GM12865 (cell line): ENCODE measurements around the gene TICAM2.

Experiments
- DNase-seq: peaks from one replicate; pipeline ENCODE4 v3.0.0; 2010; ENCODE audit warnings: low read depth
- H3K4me3 ChIP-seq: 2 replicates; pipeline ENCODE4 v1.5.1; 2011; ENCODE audit warnings: mild to moderate bottlenecking, low read depth, low read length, control low read depth
- TF ChIP-seq, protein P1 (sequence below): IDR thresholded peaks from 2 replicates; pipeline ENCODE4 v1.5.1; 2011; ENCODE audit warnings: low read length, control low read depth, low read depth, inconsistent platforms; ENCODE audit not compliant: insufficient read depth; ENCODE audit errors: missing control alignments

TICAM2 gene

DNA sequence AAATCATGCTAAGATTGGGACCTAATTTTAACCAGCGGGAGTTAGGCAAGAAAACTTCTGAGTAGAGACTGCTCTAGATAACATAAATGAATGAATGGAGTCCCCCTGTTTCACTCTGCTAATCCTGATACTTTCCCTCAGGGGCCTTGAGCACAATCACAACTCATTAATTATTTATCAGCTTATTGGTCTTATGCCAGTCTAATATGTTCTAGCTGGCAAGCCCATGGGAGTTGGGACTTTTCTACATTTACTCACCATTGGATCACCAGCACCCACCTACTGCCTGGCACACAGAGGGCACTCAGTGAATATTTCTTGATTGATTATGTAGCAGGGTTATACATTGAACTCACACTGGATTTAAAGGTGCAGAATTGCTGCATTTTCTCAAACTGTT is 37.1 kb upstream of the TICAM2 start:
- no peak overlapping the region for H3K4me3 ChIP-seq
- TF ChIP-seq, protein P1, sequence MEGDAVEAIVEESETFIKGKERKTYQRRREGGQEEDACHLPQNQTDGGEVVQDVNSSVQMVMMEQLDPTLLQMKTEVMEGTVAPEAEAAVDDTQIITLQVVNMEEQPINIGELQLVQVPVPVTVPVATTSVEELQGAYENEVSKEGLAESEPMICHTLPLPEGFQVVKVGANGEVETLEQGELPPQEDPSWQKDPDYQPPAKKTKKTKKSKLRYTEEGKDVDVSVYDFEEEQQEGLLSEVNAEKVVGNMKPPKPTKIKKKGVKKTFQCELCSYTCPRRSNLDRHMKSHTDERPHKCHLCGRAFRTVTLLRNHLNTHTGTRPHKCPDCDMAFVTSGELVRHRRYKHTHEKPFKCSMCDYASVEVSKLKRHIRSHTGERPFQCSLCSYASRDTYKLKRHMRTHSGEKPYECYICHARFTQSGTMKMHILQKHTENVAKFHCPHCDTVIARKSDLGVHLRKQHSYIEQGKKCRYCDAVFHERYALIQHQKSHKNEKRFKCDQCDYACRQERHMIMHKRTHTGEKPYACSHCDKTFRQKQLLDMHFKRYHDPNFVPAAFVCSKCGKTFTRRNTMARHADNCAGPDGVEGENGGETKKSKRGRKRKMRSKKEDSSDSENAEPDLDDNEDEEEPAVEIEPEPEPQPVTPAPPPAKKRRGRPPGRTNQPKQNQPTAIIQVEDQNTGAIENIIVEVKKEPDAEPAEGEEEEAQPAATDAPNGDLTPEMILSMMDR: no peak
- DNase-seq: no peak

DNA sequence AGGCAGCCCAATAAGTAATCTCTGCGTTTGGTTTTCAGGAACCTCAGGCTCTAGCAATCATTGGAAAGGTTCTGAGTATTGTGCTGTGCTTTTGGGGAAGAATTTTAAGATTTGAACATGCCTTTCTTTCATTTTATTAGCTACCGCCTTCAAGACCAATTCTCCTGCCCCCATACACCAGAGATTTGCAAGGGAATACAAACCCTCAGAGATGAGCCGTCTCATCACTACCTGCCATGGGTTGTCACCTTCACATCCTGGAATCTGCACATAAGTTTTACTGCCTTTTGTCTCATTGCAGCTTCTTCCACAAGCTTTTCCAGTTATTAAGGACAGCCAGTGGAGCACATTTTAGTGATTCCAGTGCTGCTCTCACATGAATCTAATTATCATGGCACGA is 35.2 kb upstream of the TICAM2 start:
- no peak for DNase-seq
- TF ChIP-seq, protein P1: no peak
- H3K4me3 ChIP-seq: no peak overlapping the region

DNA sequence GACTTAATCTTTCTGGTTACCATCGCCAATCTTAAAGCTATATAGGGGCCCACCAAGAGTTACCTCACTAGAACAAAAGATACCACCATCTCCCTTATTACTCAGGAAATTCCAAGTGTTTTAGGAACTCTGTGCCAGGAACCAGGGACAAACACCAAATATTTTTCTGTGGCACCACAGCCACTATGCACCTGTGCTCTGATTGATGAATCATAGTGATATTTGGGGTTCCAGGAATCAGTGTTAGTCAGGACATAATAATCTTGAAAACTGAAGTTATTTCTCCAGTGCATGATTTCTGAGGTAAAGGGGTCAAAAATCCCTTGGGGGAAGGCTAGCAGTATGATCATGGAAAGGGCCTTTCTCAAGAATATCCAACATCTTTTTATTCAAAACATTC is 33.7 kb upstream of the TICAM2 start:
- no peak for DNase-seq
- TF ChIP-seq, protein P1: no peak
- H3K4me3 ChIP-seq: no peak overlapping the region

DNA sequence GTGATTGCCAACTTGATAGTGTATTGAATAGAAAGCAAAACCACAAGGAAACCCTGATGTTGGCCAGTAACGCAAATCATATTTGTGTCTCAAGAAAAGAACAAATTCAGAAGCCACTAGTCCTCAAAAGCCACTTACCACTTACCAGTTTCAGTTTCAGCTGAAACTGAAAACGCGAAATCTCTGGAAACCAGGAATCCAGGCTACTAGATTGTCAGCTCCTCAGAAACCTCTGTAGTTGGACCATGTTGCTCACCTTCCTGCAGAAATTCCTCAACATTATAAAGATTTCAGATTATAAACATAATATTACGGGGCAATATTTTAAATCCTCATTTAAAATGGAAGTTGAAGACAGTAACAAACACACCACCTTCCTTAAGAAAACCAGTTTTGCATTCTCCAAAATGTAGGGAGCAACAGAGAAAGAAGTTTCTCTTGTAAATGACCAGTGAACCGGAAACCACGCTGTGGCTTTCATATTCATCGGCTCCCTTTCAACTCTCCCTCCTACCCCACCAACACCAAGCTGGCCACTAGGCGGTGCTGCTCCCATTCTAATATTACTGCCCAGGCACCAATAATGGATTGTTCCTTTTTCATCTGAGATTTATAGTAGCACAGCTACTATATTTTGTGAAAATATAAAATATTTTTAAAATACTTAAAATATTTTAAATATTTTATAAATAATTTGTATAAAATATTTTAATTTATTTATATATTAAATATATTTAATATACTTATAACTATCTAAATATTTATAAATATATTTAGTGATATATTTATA is 32.3 kb upstream of the TICAM2 start:
- peak; percentile 93 for DNase-seq
- TF ChIP-seq, protein P1: peak; percentile 90
- peak overlapping the region; percentile 47 for H3K4me3 ChIP-seq

DNA sequence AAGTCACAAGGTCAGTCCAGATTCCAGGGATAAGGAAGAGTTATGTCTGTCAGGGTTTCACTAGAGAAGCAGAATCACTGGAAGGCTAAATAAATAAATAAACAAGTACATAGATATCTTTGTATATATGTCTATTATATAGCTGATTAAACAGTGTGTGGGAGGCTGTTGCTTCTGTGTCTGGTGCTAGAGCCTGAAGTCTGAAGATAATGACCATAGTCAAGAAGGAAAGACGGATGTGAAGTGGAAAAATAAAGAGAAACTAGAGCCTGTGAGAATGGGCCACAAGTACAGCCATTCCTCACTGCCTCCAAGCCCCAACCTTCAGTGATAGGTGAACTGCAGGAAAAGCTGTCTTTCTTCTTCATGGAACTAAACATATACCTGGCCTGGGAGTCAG is 27.6 kb upstream of the TICAM2 start:
- TF ChIP-seq, protein P1: no peak
- DNase-seq: no peak
- no peak overlapping the region for H3K4me3 ChIP-seq

DNA sequence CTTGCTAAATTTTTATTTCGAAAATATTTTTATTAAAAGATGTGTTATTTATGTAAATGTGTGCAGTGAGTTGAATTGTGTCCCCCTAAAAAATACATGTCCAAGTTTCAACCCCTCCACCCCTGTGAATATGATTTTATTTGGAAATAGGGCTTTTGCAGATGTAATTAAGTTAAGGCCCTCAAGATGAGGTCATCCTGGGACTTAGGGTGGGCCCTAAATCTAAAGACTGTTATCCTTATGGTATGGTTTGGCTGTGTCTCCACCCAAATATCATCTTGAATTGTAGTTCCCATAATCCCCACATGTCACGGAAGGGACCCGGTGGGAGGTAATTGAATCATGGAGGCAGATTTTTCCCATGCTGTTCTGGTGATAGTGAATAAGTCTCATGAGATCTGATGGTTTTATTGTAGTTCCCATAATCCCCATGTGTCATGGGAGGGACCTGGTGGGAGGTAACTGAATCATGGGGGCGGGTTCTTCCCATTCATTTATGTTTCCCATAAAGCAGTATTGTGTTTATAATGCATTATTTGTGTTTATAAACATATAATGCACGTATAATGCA is 25.1 kb upstream of the TICAM2 start:
- H3K4me3 ChIP-seq: no peak overlapping the region
- DNase-seq: no peak

More for the DNA sequence above, 25.1 kb upstream of the TICAM2 start:
- TF ChIP-seq, protein P1: no peak
